Measurements from ENCODE around the gene RSPH9. TPM values are rescaled to one million over a fixed set of nuclear protein-coding genes. Genes with fewer than 3 reads are reported as not detected.
A peak's percentile ranks its signal among the peaks of the same experiment; 100 is the strongest.

RSPH9 gene
- total and polyA plus RNA-seq, 2 donors (not counting 3 experiments of a cell fraction or from before 2014, with no cell fraction given): 0.18 to 0.27 TPM

GRCh38 chr6:43639984-43640800 lies 4.6 kb upstream of the RSPH9 start:
- Histone ChIP-seq H2AFZ (ENCODE audit: low read depth, low read length) (no peak overlapping the region), H3K79me2 (ENCODE audit: control insufficient read depth, insufficient read depth, low read length) (peaks cover 44% of the 10 kb centered on the region), H3K4me3 (replicated peaks in 1 of 3; ENCODE audit: insufficient read depth in 1 of 3, low read depth in 1 of 3, low read length in 3 of 3) (no peak overlapping the region), H3K9ac (replicated peaks; ENCODE audit: extremely low read depth, insufficient read depth, low read length) (no peak overlapping the region), H4K20me1 (replicated peaks; ENCODE audit: control insufficient read depth, extremely low read depth, insufficient read depth, low read length) (no peaks in the 10 kb centered on the region), H3K9me1 (replicated peaks; ENCODE audit: control insufficient read depth, extremely low read depth, insufficient read depth, low read length) (no peaks in the 10 kb centered on the region), H3K4me1 (ENCODE audit: control insufficient read depth, extremely low read depth, insufficient read depth, low read length) (peaks cover 10% of the 10 kb centered on the region), H3K27ac (ENCODE audit: insufficient read depth, low read depth, low read length) (no peak overlapping the region), H3K36me3 (ENCODE audit: control insufficient read depth in 2 of 2, extremely low read depth in 1 of 2, insufficient read depth in 2 of 2, low read length in 2 of 2) (peaks cover 12 to 15% of the 10 kb centered on the region in 2 experiments), H3K9me3 (replicated peaks; ENCODE audit: control insufficient read depth, insufficient read depth, low read length) (no peaks in the 10 kb centered on the region), H3K27me3 (ENCODE audit: control insufficient read depth in 2 of 2, insufficient read depth in 2 of 2, low read length in 2 of 2) (no peaks in the 10 kb centered on the region), H3K4me2 (ENCODE audit: insufficient read depth, low read length) (no peak overlapping the region)
- POLR2A ChIA-PET: no interaction called here
- TF ChIP-seq JUN (IDR thresholded peaks at IDR 0.05; ENCODE audit: borderline replicate concordance, insufficient read depth, insufficient read length, low read depth): no peak
- no peak for TF ChIP-seq MYC (IDR thresholded peaks at IDR 0.05; ENCODE audit: low read depth, low read length)
- no peak for TF ChIP-seq GATA2 (IDR thresholded peaks at IDR 0.05; ENCODE audit: insufficient read depth, insufficient read length, low read depth, low read length)
- no peak for TF ChIP-seq EZH2 (IDR thresholded peaks at IDR 0.05; ENCODE audit: borderline replicate concordance, low read depth, low read length, severe bottlenecking)
- TF ChIP-seq CTCF (IDR thresholded peaks at IDR 0.05; ENCODE audit: extremely low read depth in 1 of 2, insufficient read depth in 1 of 2, low read depth in 1 of 2, low read length in 2 of 2): no peak
- TF ChIP-seq MAX (IDR thresholded peaks at IDR 0.05; ENCODE audit: insufficient read depth, insufficient read length): no peak
- dilution Hi-C loops (cut with MboI; ENCODE audit: extremely low pct_ligation_motif_present, low sequenced_read_pairs) (no loop called here), intact Hi-C loops (cut with micrococcal nuclease) (no loop called here)
- peak; percentile 26 for FAIRE-seq
- no peak for DNase-seq (ENCODE audit: low read depth, low spot score)
- CTCF ChIA-PET: interaction anchor here (1.0 kb wide), 1 partner anchor 439 kb away, joined by 4 read pairs; no protein-coding TSS in a partner anchor
- BruUV-seq (replicated peaks): no TSS peak

All from endothelial cell of umbilical vein (primary cell).